IMR-90 (cell line): ENCODE results near the gene TREM1. TPM values are rescaled to one million over a fixed set of nuclear protein-coding genes. Genes with fewer than 3 reads are reported as not detected.

ENCODE experiments used
- ATAC-seq: fragments of 200-7000 bp; cut with Tn5 transposase; 2 replicates; pipeline ENCODE4 v1.9.1; 2020; ENCODE audit warnings: low read depth, mild to moderate bottlenecking, moderate library complexity
- BruUV-seq: library from RNA; stranded (reverse); fragments of 400-500 nt; replicated peaks from 2 replicates; lab custom pipeline; 2021; lab: Mats Ljungman, UMichigan
- CTCF ChIA-PET: fragments of 300-600 bp; formaldehyde crosslinking; extraction: SDS; loops from one replicate; lab custom pipeline; 2021; ENCODE audit warnings: antibody characterized with exemption; lab: Yijun Ruan, JAX
- POLR2A ChIA-PET: fragments of 300-600 bp; sonication (Branson Sonifier 250); formaldehyde crosslinking; loops from one replicate; lab custom pipeline; 2022; ENCODE audit warnings: antibody characterized with exemption; ENCODE audit not compliant: unreplicated experiment; lab: Charles Lee
- DNase-seq: peaks from one replicate; pipeline ENCODE4 v3.0.0; 2013
- H2AFZ ChIP-seq: replicated peaks from 2 replicates; pipeline ENCODE3; 2013; ENCODE audit warnings: low read length, mild to moderate bottlenecking; ENCODE audit not compliant: poor library complexity
- H2AK5ac ChIP-seq: 2 replicates; pipeline ENCODE4 v1.6.1; 2013; ENCODE audit warnings: low read depth, low read length, inconsistent platforms
- H2AK9ac ChIP-seq: replicated peaks from 2 replicates; pipeline ENCODE3; 2013; ENCODE audit warnings: mild to moderate bottlenecking, low read depth, low read length, moderate library complexity; ENCODE audit not compliant: poor library complexity
- H2BK120ac ChIP-seq: 2 replicates; pipeline ENCODE4 v1.6.1; 2013; ENCODE audit warnings: low read depth, low read length, inconsistent platforms
- H2BK15ac ChIP-seq: 3 replicates; pipeline ENCODE4 v1.6.1; 2013; ENCODE audit warnings: low read depth, low read length, inconsistent platforms
- H2BK20ac ChIP-seq: 2 replicates; pipeline ENCODE4 v1.6.1; 2013; ENCODE audit warnings: low read depth, mild to moderate bottlenecking, inconsistent platforms, low read length, moderate library complexity
- H2BK5ac ChIP-seq: 2 replicates; pipeline ENCODE4 v1.6.1; 2013; ENCODE audit warnings: mild to moderate bottlenecking, low read depth, low read length, inconsistent platforms; ENCODE audit not compliant: poor library complexity, severe bottlenecking
- H3K14ac ChIP-seq: replicated peaks from 2 replicates; pipeline ENCODE4 v1.6.1; 2013; ENCODE audit warnings: low read depth, low read length, inconsistent platforms
- H3K18ac ChIP-seq: 2 replicates; pipeline ENCODE4 v1.6.1; 2013; ENCODE audit warnings: low read depth, low read length, control low read depth
- H3K23ac ChIP-seq: 2 replicates; pipeline ENCODE4 v1.6.1; 2013; ENCODE audit warnings: low read depth, low read length, inconsistent platforms
- H3K27ac ChIP-seq: 2 replicates; pipeline ENCODE4 v1.5.1; 2013; ENCODE audit warnings: mild to moderate bottlenecking, control low read depth, low read length; ENCODE audit not compliant: insufficient read depth
- H3K27me3 ChIP-seq: 2 replicates; pipeline ENCODE4 v1.6.1; 2013; ENCODE audit warnings: low read length; ENCODE audit not compliant: control insufficient read depth, insufficient read depth
- H3K36me3 ChIP-seq: 2 replicates; pipeline ENCODE4 v1.6.1; 2013; ENCODE audit warnings: low read length, mixed read lengths; ENCODE audit not compliant: control insufficient read depth, insufficient read depth
- H3K4ac ChIP-seq: 2 replicates; pipeline ENCODE4 v1.6.1; 2013; ENCODE audit warnings: low read depth, low read length, inconsistent platforms
- H3K4me1 ChIP-seq: 2 replicates; pipeline ENCODE4 v1.6.1; 2013; ENCODE audit warnings: low read length, mixed read lengths; ENCODE audit not compliant: control insufficient read depth, insufficient read depth
- H3K4me2 ChIP-seq: 2 replicates; pipeline ENCODE4 v1.6.1; 2013; ENCODE audit warnings: low read depth, mild to moderate bottlenecking, control low read depth, low read length, moderate library complexity
- H3K4me3 ChIP-seq: 2 replicates; pipeline ENCODE4 v1.5.1; 2013; ENCODE audit warnings: low read depth, mild to moderate bottlenecking, control low read depth, low read length, moderate library complexity; ENCODE audit not compliant: insufficient read depth
- H3K56ac ChIP-seq: 2 replicates; pipeline ENCODE4 v1.6.1; 2013; ENCODE audit warnings: low read length, inconsistent platforms; ENCODE audit not compliant: insufficient read depth; ENCODE audit errors: extremely low read depth
- H3K79me1 ChIP-seq, 2 experiments: 2 replicates each; pipeline ENCODE4 v1.6.1; 2013; ENCODE audit warnings: low read length in 2 of 2, inconsistent platforms in 1 of 2, low read depth in 1 of 2
- H3K9ac ChIP-seq: 2 replicates; pipeline ENCODE4 v1.6.1; 2013; ENCODE audit warnings: low read depth, low read length, control low read depth
- H3K9me1 ChIP-seq: 2 replicates; pipeline ENCODE4 v1.6.1; 2013; ENCODE audit warnings: low read length, inconsistent platforms; ENCODE audit not compliant: insufficient read depth
- H3K9me3 ChIP-seq: 2 replicates; pipeline ENCODE4 v1.6.1; 2013; ENCODE audit warnings: low read length; ENCODE audit not compliant: control insufficient read depth, insufficient read depth
- H4K20me1 ChIP-seq: 2 replicates; pipeline ENCODE4 v1.6.1; 2013; ENCODE audit warnings: low read length, inconsistent platforms; ENCODE audit not compliant: insufficient read depth
- H4K5ac ChIP-seq: 2 replicates; pipeline ENCODE4 v1.6.1; 2013; ENCODE audit warnings: mild to moderate bottlenecking, low read depth, low read length, control low read depth
- H4K8ac ChIP-seq, 2 experiments: 2 replicates each; pipeline ENCODE4 v1.6.1; 2013; ENCODE audit warnings: low read depth in 2 of 2, low read length in 2 of 2, control low read depth in 1 of 2, inconsistent platforms in 1 of 2
- H4K91ac ChIP-seq: 2 replicates; pipeline ENCODE4 v1.6.1; 2013; ENCODE audit warnings: low read depth, low read length, inconsistent platforms; ENCODE audit not compliant: insufficient read depth
- MAZ ChIP-seq: IDR thresholded peaks from 2 replicates; pipeline ENCODE4 v1.6.1; 2012; ENCODE audit warnings: low read depth, mild to moderate bottlenecking, low read length, improper control_type of control experiment, moderate library complexity, borderline replicate concordance
- WGBS, 2 experiments: methylation state at CpG; one replicate each; pipeline versions ENCODE4 v1.1.5 to v1.1.7; 2013; ENCODE audit warnings: missing lambda C conversion rate in 2 of 2; ENCODE audit not compliant: insufficient read length in 1 of 2; ENCODE audit errors: extremely low coverage in 2 of 2; 5-methylcytosine and 5-hydroxymethylcytosine counted together
- dilution Hi-C: fragments of 300-500 bp; cut with HindIII; formaldehyde crosslinking; loops from one replicate; pipeline ENCODE4 v1.14.3; 2018; ENCODE audit warnings: low sequenced_read_pairs; ENCODE audit not compliant: unreplicated experiment
- in situ Hi-C: fragments of 300-500 bp; cut with MboI; formaldehyde crosslinking; loops from 3 replicates; pipeline ENCODE4 v1.14.3; 2019; ENCODE audit warnings: low sequenced_read_pairs, inconsistent platforms, mixed read lengths
- intact Hi-C: fragments of 100-400 bp; cut with micrococcal nuclease; formaldehyde crosslinking; loops from 2 replicates; pipeline ENCODE4 v1.10.0; 2022
- polyA plus RNA-seq, 3 experiments: library from polyadenylated mRNA; depleted of rRNA; stranded (reverse); fragments of >200 nt; gene quantifications; 2 replicates each; pipeline ENCODE4 v1.2.3, GENCODE V29; 2012; ENCODE audit warnings: low replicate concordance in 1 of 3
- total RNA-seq: library from RNA; depleted of rRNA; stranded (reverse); fragments of >200 nt; gene quantifications from 2 replicates; pipeline ENCODE4 v1.2.3, GENCODE V29; 2012
- TF ChIP-seq, protein P1 (sequence below): conservative IDR thresholded peaks from 2 replicates; pipeline ENCODE4 v1.5.1; 2012; ENCODE audit warnings: mild to moderate bottlenecking, low read depth, low read length, improper control_type of control experiment

Gene TREM1
- total and polyA plus RNA-seq, 2 of the 4 experiments (the other 2 are of a cell fraction) = not detected

DNA sequence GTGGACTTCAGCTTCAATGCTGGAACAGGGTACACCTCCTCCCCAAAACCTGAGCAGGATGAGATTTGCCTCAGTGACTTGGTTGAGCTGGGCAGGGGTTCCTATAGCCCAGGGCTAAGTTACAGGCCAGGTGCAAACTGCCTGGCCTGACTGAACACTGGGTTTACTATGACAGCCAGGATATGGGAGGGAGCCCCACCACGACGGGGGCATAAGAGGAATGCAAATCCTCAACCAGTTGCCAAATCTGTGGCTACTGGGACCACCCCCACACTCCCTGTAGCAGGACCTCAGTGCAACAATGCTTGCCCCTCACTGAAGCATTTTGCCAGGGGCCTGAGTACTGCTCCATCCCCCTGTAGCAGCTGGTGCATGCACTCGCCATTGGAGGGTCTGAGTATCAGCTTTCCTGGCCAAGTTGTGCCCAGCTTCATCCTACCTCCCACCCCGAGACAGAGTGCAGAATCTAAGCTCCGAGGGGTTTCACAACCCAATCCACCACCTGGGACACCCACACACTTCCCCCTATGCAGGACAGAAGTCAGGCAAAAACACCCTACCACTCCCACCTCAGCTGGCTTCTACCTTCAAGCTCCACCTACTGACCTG, 30.7 kb downstream of the TREM1 start:
- Histone ChIP-seq H2BK120ac (no peak overlapping the region), H2BK5ac (no peak overlapping the region), H2AFZ (no peak overlapping the region), H4K5ac (no peak overlapping the region), H2BK15ac (no peak overlapping the region), H3K4me1 (no peaks in the 10 kb centered on the region), H3K36me3 (no peaks in the 10 kb centered on the region), H3K4ac (no peak overlapping the region), H3K23ac (no peak overlapping the region), H3K9ac (no peak overlapping the region), H2AK9ac (no peak overlapping the region), H3K56ac (no peak overlapping the region), H2BK20ac (no peak overlapping the region), H3K9me1 (no peaks in the 10 kb centered on the region), H3K18ac (no peak overlapping the region), H2AK5ac (no peak overlapping the region), H3K4me2 (no peak overlapping the region), H3K4me3 (no peak overlapping the region), H3K79me1 (no peaks in the 10 kb centered on the region), H3K27me3 (no peaks in the 10 kb centered on the region), H4K91ac (no peak overlapping the region), H4K20me1 (no peaks in the 10 kb centered on the region), H3K27ac (no peak overlapping the region), H3K14ac (no peak overlapping the region), H3K9me3 (no peaks in the 10 kb centered on the region), H4K8ac (no peak overlapping the region)
- TF ChIP-seq, protein P1, sequence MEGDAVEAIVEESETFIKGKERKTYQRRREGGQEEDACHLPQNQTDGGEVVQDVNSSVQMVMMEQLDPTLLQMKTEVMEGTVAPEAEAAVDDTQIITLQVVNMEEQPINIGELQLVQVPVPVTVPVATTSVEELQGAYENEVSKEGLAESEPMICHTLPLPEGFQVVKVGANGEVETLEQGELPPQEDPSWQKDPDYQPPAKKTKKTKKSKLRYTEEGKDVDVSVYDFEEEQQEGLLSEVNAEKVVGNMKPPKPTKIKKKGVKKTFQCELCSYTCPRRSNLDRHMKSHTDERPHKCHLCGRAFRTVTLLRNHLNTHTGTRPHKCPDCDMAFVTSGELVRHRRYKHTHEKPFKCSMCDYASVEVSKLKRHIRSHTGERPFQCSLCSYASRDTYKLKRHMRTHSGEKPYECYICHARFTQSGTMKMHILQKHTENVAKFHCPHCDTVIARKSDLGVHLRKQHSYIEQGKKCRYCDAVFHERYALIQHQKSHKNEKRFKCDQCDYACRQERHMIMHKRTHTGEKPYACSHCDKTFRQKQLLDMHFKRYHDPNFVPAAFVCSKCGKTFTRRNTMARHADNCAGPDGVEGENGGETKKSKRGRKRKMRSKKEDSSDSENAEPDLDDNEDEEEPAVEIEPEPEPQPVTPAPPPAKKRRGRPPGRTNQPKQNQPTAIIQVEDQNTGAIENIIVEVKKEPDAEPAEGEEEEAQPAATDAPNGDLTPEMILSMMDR = no peak
- no peak for TF ChIP-seq MAZ
- no peak for ATAC-seq
- DNase-seq = no peak
- POLR2A ChIA-PET = no interaction called here
- WGBS, 2 experiments = no CpG with 5 or more reads among the region's 5 CpGs
- dilution Hi-C loops (no loop called here), intact Hi-C loops (no loop called here), in situ Hi-C loops (no loop called here)
- CTCF ChIA-PET = no interaction called here
- BruUV-seq = no TSS peak
